HG03442 (cell line): ENCODE results near the gene TMEM270.

Experiments
- ATAC-seq: cut with Tn5 transposase; IDR thresholded peaks from one replicate; pipeline ENCODE4 v1.9.1; 2021; ENCODE audit warnings: mild to moderate bottlenecking, moderate library complexity; ENCODE audit not compliant: unreplicated experiment

Gene TMEM270

GRCh38 chr7:73904219-73905137 lies 43.5 kb downstream of the TMEM270 start:
- ATAC-seq = no peak

DNA sequence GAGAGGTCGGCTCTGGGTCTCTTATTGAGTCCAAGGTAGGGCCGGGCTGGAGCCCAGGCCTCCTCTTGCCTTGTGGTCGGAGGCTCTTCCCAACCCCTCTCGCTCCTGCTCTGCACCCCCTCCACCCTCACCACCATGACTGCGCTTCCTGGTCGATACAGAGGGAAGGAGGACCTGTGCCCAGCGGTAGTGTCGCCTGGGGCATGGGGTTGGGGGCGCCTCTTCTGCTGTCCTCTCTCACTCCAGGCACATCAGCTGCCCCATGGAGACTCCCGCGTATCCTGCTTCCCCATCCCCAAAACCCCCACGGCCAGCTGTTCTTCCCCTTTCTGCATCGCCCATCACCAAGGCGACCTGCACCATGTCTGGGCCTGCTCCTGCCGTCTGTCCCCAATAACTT lies 44.4 kb downstream of the TMEM270 start:
- no peak for ATAC-seq

DNA sequence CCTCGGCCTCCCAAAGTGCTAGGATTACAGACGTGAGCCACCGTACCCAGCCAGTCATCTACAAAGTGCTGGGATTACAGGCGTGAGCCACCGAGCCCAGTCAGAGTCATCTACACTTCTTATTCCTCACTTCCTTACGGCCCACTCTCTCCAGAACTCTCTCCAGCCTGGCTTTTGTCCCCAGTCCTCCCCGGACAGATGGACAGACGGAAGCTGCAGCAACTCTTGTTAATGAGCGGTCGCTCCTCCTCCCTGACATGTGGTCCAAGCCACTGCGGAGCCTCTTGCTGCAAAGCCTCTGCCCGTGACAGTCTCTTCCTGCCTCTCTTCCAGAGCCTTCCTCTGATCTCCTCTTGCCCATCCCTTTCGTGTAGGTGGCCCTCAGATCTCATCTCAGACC lies 45.9 kb downstream of the TMEM270 start:
- ATAC-seq = no peak

DNA sequence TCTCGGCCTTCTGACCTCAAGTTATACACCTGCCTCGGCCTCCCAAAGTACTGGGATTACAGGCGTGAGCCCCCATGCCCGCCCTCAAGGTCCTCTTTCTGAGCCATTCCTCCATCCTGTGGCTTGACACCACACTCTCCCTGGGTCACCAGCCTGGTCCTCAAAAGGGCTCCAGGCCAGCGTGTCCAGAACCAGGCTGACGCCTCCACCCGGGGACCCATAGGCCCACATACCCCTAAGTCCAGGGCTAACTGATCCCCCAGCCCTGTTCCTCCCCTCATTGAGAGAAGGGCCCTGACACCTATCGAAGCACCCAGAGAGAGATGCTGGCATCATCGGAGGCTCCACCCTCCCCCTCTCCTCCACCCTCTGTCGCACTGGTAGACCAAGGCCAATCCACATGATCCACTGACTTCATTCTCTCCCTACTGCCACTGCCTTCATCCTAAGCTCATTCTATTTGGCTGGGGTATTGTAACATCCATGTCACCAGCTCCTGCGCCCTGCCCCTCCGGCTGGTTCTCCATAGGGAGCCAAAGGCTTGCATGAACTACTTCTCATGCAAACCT lies 46.7 kb downstream of the TMEM270 start:
- no peak for ATAC-seq

DNA sequence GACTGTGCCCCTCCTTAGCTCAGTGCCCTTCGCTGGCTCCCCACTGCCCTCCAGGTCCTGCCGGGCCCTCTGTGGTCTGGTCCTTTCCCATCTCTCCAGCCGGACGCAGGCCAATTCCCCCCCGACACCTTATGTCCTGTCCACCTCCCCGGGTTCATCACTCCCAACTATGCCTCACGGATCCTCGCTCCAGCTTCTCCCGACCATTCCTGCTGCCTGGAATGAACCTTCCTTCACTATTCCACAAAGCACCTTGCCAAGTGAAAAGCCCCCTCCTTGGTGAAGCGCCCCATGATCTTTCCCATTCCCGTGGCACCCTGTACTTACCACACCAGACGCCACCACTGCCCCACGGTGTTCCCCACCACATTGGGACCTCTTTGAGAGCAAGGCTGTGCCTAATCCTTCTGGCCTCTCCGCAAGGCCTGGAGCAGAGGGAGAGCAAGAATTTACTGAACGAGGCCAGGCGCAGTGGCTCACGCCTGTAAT lies 47.2 kb downstream of the TMEM270 start:
- no peak for ATAC-seq

- ATAC-seq = no peak
Measured at GRCh38 chr7:73909051-73909941, 48.3 kb downstream of the TMEM270 start.

GRCh38 chr7:73909996-73910395 lies 49.0 kb downstream of the TMEM270 start:
- no peak for ATAC-seq

GRCh38 chr7:73912223-73912622 lies 51.3 kb downstream of the TMEM270 start:
- ATAC-seq = no peak
